Cerebellar cortex (tissue), 1 donor: Measurements from ENCODE around the gene DCTN2.
"Not testable (repeated sequence)": the region's sequence is repeated elsewhere in the genome, so short reads cannot be mapped to it uniquely, and the experiment has no call there.

Experiments
- DNase-seq: peaks from one replicate; pipeline ENCODE4 v3.0.0-alpha.2; 2015; ENCODE audit warnings: low spot score

Gene DCTN2

DNA sequence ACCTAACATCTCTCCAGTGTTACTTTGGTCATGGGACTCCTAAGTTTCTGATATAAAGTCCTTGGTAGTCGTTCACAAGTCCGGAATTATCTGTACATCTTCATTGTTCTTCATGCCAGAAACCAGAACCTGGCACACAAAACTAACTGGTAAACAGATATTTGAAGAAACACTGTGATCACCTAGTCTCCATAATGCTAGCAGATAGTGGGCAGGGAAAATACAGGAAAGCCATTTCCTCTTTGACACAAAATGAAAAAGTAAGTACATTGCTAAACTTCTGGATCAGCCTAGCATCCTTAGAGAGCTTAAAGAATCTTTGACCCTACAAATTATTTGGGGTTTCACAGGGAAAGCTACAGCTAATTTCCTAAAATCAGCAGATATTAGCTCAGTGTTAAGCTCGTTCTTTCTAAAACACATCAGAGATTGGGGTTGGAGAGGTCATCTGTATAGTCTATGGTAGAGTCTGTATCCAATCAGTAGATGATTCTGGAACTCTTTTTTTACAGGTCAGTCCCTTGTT is 31.5 kb downstream of the DCTN2 start:
- no peak for DNase-seq

DNA sequence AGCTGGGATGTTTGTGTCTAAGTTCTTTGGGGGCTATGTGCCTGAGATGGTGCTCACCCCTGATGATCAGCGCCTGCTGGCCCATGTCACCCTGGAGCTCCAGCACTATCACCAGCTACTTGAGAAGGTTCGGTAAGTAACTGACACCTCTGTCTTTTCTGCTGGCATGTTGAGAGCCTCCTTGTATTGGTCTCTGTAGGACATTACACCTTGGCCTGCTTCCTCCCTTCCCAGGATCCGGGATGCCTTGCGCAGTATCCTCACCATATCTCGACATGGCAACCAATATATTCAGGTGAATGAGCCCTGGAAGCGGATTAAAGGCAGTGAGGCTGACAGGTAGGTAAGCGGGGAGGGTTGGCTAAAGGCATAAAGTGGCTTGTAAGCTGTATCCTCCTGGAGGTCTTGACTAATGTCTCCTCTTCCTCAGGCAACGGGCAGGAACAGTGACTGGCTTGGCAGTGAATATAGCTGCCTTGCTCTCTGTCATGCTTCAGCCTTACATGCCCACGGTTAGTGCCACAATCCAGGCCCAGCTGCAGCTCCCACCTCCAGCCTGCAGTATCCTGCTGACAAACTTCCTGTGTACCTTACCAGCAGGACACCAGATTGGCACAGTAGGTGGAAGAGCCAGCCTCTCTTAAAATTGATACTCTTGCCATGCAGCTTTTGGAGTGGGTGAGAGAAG is 32.1 kb downstream of the DCTN2 start:
- no peak for DNase-seq

DNA sequence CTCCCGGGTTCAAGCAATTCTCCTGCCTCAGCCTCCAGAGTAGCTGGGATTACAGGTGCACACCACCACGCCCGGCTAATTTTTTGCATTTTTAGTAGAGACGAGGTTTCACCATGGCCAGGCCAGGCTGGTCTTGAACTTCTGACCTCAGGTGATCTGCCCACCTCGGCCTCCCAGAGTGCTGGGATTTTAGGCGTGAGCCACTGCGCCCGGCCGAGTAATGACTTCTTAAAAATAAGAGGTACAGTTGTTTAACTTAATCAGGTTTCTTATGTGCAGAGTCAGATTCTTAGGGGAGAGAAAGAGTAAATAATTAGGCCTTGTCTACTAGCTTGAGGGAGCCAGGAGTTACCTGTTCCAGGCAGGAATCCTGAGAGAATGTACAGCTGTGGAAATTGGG is 32.7 kb downstream of the DCTN2 start:
- DNase-seq: not testable (repeated sequence)

DNA sequence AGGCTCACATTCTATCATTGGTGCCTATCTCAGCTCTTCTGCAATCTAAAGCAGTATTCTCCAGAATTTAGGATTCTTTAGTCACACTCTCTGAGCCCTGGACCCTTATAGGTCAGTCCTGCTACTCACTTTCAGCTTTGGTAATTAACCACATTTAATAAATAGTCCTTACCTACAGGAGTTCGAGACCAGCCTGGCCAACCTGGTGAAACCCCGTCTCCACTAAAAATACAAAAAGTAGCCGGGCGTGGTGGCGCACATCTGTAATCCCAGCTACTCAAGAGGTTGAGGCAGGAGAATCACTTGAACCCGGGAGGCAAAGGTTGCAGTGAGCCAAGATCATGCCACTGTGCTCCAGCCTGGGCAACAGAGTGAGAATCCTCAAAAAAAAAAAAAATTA is 33.3 kb downstream of the DCTN2 start:
- not testable (repeated sequence) for DNase-seq

DNA sequence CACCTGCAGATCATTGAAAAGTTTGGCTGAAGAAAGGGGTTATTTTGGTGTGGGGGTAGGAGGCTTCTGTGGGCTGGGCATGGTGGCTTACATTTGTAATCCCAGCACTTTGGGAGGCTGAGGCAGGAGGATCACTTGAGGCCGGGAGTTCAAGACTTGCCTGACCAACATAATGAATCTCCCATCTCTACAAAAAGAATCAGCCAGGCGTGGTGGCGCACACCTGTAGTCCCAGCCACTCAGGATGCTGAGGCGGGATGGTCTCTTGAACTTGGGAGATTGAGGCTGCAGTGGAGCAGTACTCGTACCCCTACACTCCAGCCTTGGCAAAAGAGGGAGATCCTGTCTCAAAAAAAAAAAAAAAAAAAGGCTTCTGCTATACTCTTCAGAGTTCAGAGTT is 33.7 kb downstream of the DCTN2 start:
- no peak for DNase-seq

DNA sequence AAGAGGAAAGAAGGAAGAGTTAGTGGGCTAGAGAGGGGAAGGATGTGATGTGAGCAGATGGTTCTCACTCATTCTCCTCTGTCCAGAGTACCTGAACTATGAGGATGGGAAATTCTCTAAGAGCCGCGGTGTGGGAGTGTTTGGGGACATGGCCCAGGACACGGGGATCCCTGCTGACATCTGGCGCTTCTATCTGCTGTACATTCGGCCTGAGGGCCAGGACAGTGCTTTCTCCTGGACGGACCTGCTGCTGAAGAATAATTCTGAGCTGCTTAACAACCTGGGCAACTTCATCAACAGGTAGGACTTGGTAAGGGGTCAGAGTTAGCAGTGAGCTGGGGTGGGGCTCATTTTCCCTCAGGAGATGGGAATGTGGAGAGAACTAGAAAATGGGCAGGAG is 34.3 kb downstream of the DCTN2 start:
- DNase-seq: no peak

DNA sequence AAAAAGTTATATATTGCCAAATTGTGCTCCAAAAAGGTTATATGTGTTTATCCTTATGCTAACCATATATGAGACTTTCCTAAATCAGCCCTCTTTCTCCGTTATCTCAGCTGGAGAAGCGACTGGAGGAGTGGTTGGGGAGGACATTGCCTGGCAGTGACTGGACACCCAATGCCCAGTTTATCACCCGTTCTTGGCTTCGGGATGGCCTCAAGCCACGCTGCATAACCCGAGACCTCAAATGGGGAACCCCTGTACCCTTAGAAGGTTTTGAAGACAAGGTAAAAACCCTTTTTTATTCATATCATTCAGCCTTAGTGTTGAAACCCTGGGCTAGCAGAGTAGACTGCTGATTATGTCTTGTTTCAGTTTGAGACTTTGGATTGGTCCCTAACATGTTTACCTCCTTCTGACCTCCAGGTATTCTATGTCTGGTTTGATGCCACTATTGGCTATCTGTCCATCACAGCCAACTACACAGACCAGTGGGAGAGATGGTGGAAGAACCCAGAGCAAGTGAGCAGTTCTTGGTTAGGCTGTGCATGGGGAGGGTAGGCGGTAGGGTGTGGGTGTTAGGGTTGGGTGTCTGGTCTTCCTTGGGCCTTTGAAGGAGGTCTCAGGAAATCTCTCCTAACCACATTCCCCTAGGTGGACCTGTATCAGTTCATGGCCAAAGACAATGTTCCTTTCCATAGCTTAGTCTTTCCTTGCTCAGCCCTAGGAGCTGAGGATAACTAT is 35.2 kb downstream of the DCTN2 start:
- DNase-seq: no peak

DNA sequence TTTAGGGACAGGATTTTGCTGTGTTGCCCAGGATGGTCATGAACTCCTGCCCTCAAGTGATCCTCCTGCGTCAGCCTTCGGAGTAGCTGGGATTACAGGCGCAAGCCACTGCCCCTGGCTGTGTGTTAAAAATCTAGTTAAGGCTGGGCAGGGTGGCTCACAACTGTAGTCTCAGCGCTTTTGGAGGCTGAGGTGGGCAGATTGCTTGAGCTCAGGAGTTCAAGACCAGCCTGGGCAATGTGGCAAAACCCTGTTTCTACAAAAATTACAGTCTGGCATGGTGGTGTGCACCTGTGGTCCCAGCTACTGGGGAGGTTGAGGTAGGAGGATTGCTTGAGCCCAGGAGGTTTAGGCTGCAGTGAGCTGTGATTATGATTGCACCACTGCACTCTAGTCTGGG is 35.8 kb downstream of the DCTN2 start:
- no peak for DNase-seq

DNA sequence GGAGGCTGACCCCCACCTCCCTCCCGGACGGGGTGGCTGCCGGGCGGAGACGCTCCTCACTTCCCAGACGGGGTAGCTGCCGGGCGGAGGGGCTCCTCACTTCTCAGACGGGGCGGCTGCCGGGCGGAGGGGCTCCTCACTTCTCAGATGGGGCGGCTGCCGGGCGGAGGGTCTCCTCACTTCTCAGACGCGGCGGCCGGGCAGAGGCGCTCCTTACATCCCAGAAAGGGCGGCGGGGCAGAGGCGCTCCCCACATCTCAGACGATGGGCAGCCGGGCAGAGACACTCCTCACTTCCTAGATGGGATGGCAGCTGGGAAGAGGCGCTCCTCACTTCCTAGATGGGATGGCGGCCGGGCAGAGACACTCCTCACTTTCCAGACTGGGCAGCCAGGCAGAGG is 39.2 kb downstream of the DCTN2 start:
- DNase-seq: not testable (repeated sequence)

DNA sequence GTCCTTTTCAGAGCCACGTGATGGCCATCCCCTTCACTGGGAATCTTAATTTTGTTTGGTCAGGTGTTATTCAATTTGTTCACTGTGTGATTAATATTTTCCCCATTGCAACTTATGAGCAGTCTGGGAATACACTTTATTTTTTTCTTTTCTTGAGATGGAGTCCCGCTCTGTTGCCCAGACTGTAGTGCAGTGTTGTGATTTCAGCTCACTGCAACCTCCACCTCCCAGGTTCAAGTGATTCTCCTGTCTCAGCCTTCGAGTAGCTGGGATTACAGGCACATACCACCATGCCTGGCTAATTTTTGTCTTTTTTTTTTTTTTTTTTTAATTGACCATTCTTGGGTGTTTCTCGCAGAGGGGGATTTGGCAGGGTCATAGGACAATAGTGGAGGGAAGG is 40.5 kb downstream of the DCTN2 start:
- not testable (repeated sequence) for DNase-seq

DNA sequence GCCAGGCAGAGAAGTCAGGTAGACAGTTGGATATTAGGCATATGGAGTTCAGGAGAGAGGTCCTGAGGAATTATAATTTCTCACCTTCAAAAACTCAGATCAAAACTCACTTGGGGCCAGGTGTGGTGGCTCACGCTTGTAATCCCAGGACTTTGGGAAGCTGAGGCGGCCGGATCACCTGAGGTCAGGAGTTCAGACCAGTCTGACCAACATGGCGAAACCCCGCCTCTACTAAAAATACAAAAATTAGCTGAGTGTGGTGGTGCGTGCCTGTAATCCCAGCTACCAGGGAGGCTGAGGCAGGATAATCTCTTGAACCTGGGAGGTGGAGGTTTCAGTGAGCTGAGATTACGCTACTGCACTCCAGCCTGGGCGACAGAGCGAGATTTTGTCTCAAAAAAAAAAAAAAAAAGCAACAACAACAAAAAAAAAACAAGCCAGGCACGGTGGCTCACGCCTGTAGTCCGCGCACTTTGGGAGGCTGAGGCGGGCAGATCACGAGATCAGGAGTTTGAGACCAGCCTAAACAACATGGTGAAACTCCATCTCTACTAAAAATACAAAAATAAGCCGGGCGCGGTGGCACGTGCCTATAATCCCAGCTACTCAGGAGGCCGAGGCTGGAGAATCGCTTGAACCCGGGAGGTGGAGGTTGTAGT is 44.6 kb downstream of the DCTN2 start:
- DNase-seq: not testable (repeated sequence)

DNA sequence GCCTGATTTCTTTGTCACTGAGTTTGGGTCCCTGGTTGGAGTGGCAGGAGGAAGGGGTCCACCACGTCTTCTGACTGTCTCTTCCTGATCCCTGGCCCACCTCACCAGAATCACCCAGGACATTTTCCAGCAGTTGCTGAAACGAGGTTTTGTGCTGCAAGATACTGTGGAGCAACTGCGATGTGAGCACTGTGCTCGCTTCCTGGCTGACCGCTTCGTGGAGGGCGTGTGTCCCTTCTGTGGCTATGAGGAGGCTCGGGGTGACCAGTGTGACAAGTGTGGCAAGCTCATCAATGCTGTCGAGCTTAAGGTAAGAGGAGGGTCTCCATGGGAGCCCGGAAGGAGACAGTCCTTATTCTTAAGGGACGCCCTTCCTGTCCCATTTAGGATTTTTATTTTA is 46.8 kb downstream of the DCTN2 start:
- DNase-seq: no peak

DNA sequence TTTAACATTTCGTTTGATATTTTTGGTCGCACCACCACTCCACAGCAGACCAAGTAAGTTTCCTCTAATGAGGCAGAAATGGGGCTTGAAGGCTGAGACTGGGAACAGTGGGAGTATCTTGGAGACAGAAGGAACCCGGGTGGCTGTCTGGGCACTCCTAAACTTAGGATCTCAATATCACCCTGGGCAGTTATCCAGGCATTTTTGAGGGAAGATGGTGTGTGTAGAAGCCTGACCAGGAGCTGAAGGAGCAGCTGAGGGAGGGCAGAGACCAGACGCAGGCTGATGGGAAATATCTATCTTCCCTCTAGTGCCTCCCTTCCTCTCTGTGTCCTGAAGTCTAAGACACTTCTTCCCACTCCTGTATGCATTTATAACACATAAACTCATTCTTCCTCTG is 48.4 kb downstream of the DCTN2 start:
- DNase-seq: no peak

DNA sequence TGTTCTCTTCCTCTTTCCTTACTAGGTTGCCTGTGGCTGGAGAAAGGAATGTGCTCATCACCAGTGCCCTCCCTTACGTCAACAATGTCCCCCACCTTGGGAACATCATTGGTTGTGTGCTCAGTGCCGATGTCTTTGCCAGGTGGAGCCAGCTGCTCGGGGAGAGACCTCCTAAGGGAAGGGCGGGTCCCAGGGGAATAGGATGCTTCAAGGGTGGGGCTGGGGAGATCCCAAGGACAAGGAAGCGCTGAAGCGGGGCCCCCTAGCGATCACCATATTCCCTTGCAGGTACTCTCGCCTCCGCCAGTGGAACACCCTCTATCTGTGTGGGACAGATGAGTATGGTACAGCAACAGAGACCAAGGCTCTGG is 48.9 kb downstream of the DCTN2 start:
- DNase-seq: no peak

DNA sequence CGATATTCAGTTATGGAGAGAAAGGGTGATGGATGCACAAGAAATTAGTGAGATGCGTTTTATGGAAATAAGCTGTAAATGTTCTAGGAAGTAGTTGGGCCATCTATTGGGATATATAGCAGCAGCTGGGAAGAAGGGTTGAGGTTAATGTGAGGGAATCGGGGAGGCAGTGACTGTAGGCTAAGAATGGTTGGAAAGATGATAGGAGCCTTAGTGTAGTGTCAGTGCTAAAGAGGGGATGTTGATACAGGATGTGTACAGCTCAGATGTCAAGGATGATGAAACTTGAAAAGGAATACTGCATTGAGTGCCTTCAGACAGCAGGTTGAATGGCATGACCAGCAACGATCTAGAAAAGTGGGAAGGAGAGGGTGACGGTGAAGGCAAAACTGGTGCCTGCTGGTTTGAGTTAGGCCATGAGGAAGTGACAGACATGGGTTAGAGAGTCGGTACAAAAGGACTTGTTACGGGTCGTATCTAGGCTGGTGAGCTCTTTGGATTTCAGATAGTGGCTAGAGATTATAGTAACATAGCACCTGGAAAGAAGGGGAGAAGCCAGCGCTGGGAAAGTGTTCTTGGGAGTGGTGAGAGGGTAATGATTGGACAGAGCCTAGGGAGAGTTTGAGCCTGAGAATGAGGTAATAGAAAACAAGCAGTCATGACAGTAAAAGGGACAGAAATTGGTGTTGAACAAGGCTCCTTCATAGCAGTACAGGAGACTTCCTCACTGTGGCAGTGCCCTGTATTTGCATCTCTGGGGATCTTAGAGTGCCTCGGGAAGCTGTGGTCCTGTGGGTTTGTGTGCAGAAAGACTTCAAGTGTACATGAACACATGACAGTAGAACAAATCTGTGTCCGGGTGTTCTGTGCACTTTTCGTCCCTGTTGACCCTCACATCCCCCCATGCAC is 49.5 kb downstream of the DCTN2 start:
- no peak for DNase-seq

DNA sequence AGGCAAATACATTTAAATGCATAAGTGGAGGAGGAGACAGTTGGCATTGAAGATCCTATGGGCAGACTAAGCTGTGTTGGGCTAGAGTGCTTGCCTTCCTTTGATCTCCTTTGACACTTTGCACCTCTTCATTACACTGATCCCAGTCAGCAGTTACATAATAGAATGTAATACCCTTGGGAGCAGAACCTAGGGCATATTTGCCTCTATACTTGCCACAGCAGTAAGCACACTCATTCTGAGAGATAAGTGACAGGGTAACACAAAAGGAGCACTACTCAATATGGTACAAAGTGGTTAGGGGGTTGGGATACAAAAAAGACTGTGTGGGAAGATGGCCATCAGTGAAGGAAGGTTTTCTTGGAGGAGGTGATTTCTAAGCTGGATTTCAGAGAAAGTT is 50.2 kb downstream of the DCTN2 start:
- no peak for DNase-seq

DNA sequence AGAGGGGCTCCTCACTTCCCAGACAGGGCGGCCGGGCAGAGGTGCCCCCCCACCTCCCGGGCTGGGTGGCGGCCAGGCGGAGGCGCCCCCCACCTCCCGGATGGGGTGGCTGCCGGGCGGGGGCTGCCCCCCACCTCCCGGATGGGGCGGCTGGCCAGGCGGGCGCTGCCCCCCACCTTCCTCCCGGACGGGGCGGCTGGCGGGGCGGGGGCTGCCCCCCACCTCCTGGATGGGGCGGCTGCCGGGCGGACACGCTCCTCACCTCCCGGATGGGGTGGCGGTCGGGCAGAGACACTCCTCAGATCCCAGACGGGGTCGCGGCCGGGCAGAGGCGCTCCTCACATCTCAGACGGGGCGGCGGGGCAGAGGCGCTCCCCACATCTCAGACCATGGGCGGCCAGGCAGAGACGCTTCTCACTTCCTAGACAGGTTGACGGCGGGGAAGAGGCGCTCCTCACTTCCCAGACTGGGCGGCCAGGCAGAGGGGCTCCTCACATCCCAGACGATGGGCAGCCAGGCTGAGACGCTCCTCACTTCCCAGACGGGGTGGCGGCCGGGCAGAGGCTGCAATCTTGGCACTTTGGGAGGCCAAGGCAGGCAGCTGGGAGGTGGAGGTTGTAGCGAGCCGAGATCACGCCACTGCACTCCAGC is 51.8 kb downstream of the DCTN2 start:
- not testable (repeated sequence) for DNase-seq

DNA sequence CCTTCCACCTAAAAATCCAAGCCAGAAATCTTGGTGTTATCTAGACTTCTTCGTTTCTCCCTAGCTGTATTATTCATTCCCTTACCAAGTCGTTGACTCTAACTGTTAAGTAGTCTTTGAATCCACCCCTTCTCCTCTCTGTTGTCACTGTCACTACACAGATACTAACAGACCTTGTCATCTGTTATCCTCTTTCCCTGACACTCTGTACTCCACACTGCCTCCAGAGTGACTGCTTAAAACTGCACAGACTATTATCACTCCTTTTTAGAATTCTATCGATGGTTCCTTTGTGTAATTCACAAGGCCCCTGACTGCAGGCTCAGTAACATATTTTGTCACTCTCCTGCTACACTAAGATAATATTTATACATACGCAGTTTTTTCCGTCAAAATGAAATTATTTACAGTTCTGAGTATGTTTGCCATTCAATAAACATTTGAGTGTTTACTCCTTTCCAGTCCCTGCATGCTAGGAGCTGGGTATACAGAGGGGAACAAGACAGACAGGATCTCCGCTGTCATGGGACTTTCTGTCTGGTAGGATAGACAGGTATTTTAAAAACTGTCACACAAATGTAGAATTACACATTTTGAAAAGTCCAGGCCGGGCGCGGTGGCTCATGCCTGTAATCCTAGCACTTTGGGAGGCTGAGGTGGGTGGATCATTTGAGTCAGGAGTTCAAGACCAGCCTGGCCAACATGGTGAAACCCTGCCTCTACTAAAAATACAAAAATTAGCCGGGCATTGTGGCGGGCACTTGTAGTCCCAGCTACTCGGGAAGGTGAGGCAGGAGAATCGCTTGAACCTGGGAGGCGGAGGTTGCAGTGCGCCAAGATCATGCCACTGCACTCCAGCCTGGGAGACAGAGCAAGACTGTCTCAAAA is 55.4 kb downstream of the DCTN2 start:
- DNase-seq: no peak

DNA sequence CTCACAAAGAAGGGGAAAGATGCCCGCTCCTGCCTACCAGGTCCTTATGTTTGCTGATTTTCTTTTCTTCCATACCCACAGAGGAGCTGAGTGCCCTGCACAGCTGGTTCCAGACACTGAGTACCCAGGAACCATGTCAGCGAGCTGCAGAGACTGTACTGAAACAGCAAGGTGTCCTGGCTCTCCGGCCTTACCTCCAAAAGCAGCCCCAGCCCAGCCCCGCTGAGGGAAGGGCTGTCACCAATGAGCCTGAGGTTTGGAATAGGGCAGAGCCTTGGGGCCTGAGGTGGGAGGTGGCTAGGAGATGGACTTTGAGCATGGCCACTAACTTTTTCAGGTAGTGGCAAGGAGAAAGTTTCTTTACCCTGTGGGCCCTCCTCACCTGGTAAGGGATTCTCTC is 56.9 kb downstream of the DCTN2 start:
- no peak for DNase-seq

DNA sequence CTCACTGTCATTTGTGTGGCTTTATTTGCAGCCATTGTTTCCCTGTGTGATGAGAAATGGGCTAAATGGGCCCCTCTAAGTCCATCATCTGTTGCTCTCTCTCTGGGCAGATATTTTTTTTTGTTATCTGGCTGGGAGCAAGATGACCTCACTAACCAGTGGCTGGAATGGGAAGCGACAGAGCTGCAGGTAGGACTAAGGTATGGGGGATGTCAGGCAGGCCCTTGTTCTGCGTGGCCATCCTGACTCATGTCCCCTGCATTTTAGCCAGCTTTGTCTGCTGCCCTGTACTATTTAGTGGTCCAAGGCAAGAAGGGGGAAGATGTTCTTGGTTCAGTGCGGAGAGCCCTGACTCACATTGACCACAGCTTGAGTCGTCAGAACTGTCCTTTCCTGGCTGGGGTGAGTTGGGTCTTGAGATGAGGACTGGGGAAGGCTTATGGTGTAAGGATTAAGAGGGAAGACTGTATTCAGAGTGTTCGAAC is 57.8 kb downstream of the DCTN2 start:
- no peak for DNase-seq
